ENCODE data around the gene AASDH. TPM values are rescaled to one million over a fixed set of nuclear protein-coding genes. Genes with fewer than 3 reads are reported as not detected.
"Not testable (repeated sequence)": the region's sequence is repeated elsewhere in the genome, so short reads cannot be mapped to it uniquely, and the experiment has no call there.

The AASDH gene
- total RNA-seq, 1 donor from 2014 or later = 7.3 TPM

DNA sequence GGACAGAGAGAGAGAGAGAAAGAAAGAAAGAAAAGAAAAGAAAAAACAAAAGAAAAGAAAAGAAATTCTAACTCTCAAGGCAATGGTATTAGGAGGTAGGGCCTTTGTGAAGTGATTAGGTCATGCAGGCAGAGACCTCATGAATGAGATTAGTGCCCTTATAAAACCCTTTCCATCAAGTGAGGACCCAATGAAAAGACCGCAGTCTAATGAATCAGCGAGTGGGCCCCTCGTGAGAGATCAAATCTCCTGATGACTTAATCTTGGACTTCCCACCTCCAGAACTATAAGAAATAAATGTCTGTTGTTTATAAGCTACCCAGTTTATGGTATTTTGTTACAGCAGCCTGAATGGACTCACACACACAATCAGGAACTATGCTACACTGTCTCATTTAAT lies 16.9 kb downstream of the AASDH start:
- H3K36me3 ChIP-seq (ENCODE audit: insufficient read depth, low read length) = no peaks in the 10 kb centered on the region
- no peaks in the 10 kb centered on the region for H3K4me1 ChIP-seq (ENCODE audit: insufficient read depth, low read length)
- Mint-ChIP-seq H3K9me3 (ENCODE audit: unreplicated experiment) (no peaks in the 10 kb centered on the region), H3K4me1 (ENCODE audit: low read depth, unreplicated experiment) (peaks cover 4% of the 10 kb centered on the region), H3K27me3 (ENCODE audit: low read depth, unreplicated experiment) (no peaks in the 10 kb centered on the region), H3K4me3 (ENCODE audit: unreplicated experiment) (no peak overlapping the region), H3K36me3 (ENCODE audit: low read depth, unreplicated experiment) (peaks cover 9% of the 10 kb centered on the region), H3K27ac (ENCODE audit: unreplicated experiment) (no peak overlapping the region)
- H3K27me3 ChIP-seq (ENCODE audit: insufficient read depth, low read length) = no peaks in the 10 kb centered on the region
- DNase-seq (ENCODE audit: low read depth) = no peak
- no peak overlapping the region for H3K4me3 ChIP-seq (ENCODE audit: insufficient read depth, low read depth, low read length)
- H4K20me1 ChIP-seq (ENCODE audit: insufficient read depth, low read length) = no peaks in the 10 kb centered on the region
- FAIRE-seq = no peak
- H3K9ac ChIP-seq (ENCODE audit: low read length) = no peak overlapping the region
- no peak overlapping the region for H3K4me2 ChIP-seq (ENCODE audit: low read length)
- no peaks in the 10 kb centered on the region for H3K9me3 ChIP-seq (ENCODE audit: insufficient read depth, low read depth, low read length)
- no peaks in the 10 kb centered on the region for H3K79me2 ChIP-seq (ENCODE audit: insufficient read depth, low read length)
- TF ChIP-seq, protein P1, sequence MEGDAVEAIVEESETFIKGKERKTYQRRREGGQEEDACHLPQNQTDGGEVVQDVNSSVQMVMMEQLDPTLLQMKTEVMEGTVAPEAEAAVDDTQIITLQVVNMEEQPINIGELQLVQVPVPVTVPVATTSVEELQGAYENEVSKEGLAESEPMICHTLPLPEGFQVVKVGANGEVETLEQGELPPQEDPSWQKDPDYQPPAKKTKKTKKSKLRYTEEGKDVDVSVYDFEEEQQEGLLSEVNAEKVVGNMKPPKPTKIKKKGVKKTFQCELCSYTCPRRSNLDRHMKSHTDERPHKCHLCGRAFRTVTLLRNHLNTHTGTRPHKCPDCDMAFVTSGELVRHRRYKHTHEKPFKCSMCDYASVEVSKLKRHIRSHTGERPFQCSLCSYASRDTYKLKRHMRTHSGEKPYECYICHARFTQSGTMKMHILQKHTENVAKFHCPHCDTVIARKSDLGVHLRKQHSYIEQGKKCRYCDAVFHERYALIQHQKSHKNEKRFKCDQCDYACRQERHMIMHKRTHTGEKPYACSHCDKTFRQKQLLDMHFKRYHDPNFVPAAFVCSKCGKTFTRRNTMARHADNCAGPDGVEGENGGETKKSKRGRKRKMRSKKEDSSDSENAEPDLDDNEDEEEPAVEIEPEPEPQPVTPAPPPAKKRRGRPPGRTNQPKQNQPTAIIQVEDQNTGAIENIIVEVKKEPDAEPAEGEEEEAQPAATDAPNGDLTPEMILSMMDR (IDR thresholded peaks at IDR 0.05; ENCODE audit: insufficient read depth, low read depth, low read length) = no peak
- TF ChIP-seq EZH2 (IDR thresholded peaks at IDR 0.05; ENCODE audit: insufficient read depth, low read length) = no peak
- no peak overlapping the region for H3K27ac ChIP-seq (ENCODE audit: low read depth, low read length)
- no peak overlapping the region for H2AFZ ChIP-seq (ENCODE audit: low read depth, low read length)

DNA sequence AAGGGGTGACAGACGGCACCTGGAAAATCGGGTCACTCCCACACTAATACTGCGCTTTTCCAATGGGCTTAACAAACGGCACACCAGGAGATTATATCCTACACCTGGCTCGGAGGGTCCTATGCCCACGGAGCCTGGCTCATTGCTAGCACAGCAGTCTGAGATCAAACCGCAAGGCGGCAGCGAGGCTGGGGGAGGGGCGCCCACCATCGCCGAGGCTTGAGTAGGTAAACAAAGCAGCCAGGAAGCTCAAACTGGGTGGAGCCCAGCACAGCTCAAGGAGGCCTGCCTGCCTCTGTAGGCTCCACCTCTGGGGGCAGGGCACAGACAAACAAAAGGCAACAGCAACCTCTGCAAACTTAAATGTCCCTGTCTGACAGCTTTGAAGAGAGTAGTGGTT lies 24.3 kb downstream of the AASDH start:
- H4K20me1 ChIP-seq (ENCODE audit: insufficient read depth, low read length); H3K9me3 ChIP-seq (ENCODE audit: insufficient read depth, low read depth, low read length); H3K27me3 ChIP-seq (ENCODE audit: insufficient read depth, low read length); DNase-seq (ENCODE audit: low read depth); H3K4me3 Mint-ChIP-seq (ENCODE audit: unreplicated experiment); H3K36me3 ChIP-seq (ENCODE audit: insufficient read depth, low read length); H3K27me3 Mint-ChIP-seq (ENCODE audit: low read depth, unreplicated experiment); H3K4me1 ChIP-seq (ENCODE audit: insufficient read depth, low read length); H3K4me2 ChIP-seq (ENCODE audit: low read length); H3K79me2 ChIP-seq (ENCODE audit: insufficient read depth, low read length); FAIRE-seq; H3K9ac ChIP-seq (ENCODE audit: low read length); H3K27ac Mint-ChIP-seq (ENCODE audit: unreplicated experiment); H3K4me1 Mint-ChIP-seq (ENCODE audit: low read depth, unreplicated experiment); H3K4me3 ChIP-seq (ENCODE audit: insufficient read depth, low read depth, low read length); H2AFZ ChIP-seq (ENCODE audit: low read depth, low read length); H3K27ac ChIP-seq (ENCODE audit: low read depth, low read length): not testable (repeated sequence)
- Mint-ChIP-seq H3K9me3 (ENCODE audit: unreplicated experiment) (peaks cover 11% of the 10 kb centered on the region), H3K36me3 (ENCODE audit: low read depth, unreplicated experiment) (peaks cover 20% of the 10 kb centered on the region)

DNA sequence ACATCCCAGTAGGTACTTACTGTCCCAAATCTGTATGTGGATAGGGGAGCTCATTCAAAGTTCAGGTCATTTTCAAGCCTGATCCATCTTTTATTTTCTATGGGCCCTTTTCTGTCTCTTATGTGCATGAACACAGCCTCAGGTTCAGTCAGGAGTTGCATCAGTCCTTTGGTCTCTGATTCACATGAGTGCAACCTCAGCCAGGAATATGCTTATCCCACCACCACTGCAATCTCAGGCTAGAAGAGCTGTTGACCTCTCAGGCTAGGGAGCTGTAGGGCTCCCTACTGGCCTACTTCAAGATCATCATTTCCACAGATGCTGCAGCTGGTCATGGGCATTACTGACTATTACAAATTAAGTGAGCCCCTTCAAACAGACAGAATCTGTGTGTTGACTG lies 27.2 kb downstream of the AASDH start:
- Histone ChIP-seq H4K20me1 (ENCODE audit: insufficient read depth, low read length) (no peaks in the 10 kb centered on the region), H3K27ac (ENCODE audit: low read depth, low read length) (no peak overlapping the region), H3K4me1 (ENCODE audit: insufficient read depth, low read length) (no peaks in the 10 kb centered on the region), H3K27me3 (ENCODE audit: insufficient read depth, low read length) (no peaks in the 10 kb centered on the region), H3K4me2 (ENCODE audit: low read length) (no peak overlapping the region), H2AFZ (ENCODE audit: low read depth, low read length) (no peak overlapping the region), H3K79me2 (ENCODE audit: insufficient read depth, low read length) (no peaks in the 10 kb centered on the region), H3K9ac (ENCODE audit: low read length) (no peak overlapping the region), H3K4me3 (ENCODE audit: insufficient read depth, low read depth, low read length) (no peak overlapping the region), H3K9me3 (ENCODE audit: insufficient read depth, low read depth, low read length) (no peaks in the 10 kb centered on the region), H3K36me3 (ENCODE audit: insufficient read depth, low read length) (no peaks in the 10 kb centered on the region)
- H3K36me3 Mint-ChIP-seq (ENCODE audit: low read depth, unreplicated experiment) = peaks cover 20% of the 10 kb centered on the region
- DNase-seq (ENCODE audit: low read depth) = no peak
- no peak for TF ChIP-seq EZH2 (IDR thresholded peaks at IDR 0.05; ENCODE audit: insufficient read depth, low read length)
- TF ChIP-seq, protein P1 (IDR thresholded peaks at IDR 0.05; ENCODE audit: insufficient read depth, low read depth, low read length) = no peak
- no peak overlapping the region for H3K4me3 Mint-ChIP-seq (ENCODE audit: unreplicated experiment)
- H3K27me3 Mint-ChIP-seq (ENCODE audit: low read depth, unreplicated experiment) = no peaks in the 10 kb centered on the region
- no peak overlapping the region for H3K27ac Mint-ChIP-seq (ENCODE audit: unreplicated experiment)
- FAIRE-seq = no peak
- peaks cover 11% of the 10 kb centered on the region for H3K9me3 Mint-ChIP-seq (ENCODE audit: unreplicated experiment)
- no peaks in the 10 kb centered on the region for H3K4me1 Mint-ChIP-seq (ENCODE audit: low read depth, unreplicated experiment)
